MCF 10A (cell line): ENCODE results near the gene SMARCC2. TPM values are rescaled to one million over a fixed set of nuclear protein-coding genes. Genes with fewer than 3 reads are reported as not detected.
A peak's percentile ranks its signal among the peaks of the same experiment; 100 is the strongest.

Experiments
- BruUV-seq: library from RNA; stranded (reverse); fragments of 400-500 nt; replicated peaks from 2 replicates; lab custom pipeline; 2021; lab: Mats Ljungman, UMichigan
- CTCF ChIA-PET: fragments of 300-600 bp; sonication (Branson Sonifier 250); formaldehyde crosslinking; extraction: SDS; loops from one replicate; lab custom pipeline; 2021; ENCODE audit warnings: antibody characterized with exemption, inconsistent platforms; lab: Yijun Ruan, JAX
- POLR2A ChIA-PET: fragments of 300-600, 350-650 bp; sonication (Branson Sonifier 250); formaldehyde crosslinking; extraction: SDS; loops from one replicate; lab custom pipeline; 2020; ENCODE audit warnings: antibody characterized with exemption, inconsistent platforms; lab: Yijun Ruan, JAX
- DNase-seq: peaks from one replicate; pipeline ENCODE4 v3.0.0-alpha.2; 2018; ENCODE audit not compliant: unreplicated experiment
- H3K27ac Mint-ChIP-seq: one replicate; pipeline ENCODE4 v1.8.0; 2022; ENCODE audit warnings: mild to moderate bottlenecking, low read depth, mixed read lengths; ENCODE audit not compliant: unreplicated experiment
- H3K27me3 Mint-ChIP-seq: one replicate; pipeline ENCODE4 v1.8.0; 2022; ENCODE audit warnings: mixed read lengths; ENCODE audit not compliant: insufficient read depth, unreplicated experiment
- H3K36me3 Mint-ChIP-seq: one replicate; pipeline ENCODE4 v1.8.0; 2022; ENCODE audit warnings: mild to moderate bottlenecking, moderate library complexity, mixed read lengths; ENCODE audit not compliant: insufficient read depth, unreplicated experiment
- H3K4me1 Mint-ChIP-seq: one replicate; pipeline ENCODE4 v1.8.0; 2022; ENCODE audit warnings: mixed read lengths; ENCODE audit not compliant: insufficient read depth, unreplicated experiment
- H3K4me3 Mint-ChIP-seq: one replicate; pipeline ENCODE4 v1.8.0; 2022; ENCODE audit warnings: mild to moderate bottlenecking, moderate library complexity, mixed read lengths; ENCODE audit not compliant: unreplicated experiment
- H3K9me3 Mint-ChIP-seq: one replicate; pipeline ENCODE4 v1.8.0; 2022; ENCODE audit warnings: mixed read lengths; ENCODE audit not compliant: unreplicated experiment
- CTCF ChIP-seq: fragments of 200-600 bp; IDR thresholded peaks from one replicate; pipeline ENCODE4 v1.8.0; 2022; ENCODE audit warnings: antibody characterized with exemption, mild to moderate bottlenecking; ENCODE audit not compliant: unreplicated experiment
- intact Hi-C: fragments of 100-400 bp; cut with micrococcal nuclease; formaldehyde crosslinking; loops from 2 replicates; pipeline ENCODE4 v1.14.1; 2022
- total RNA-seq: library from RNA; stranded (reverse); gene quantifications from 2 replicates; pipeline ENCODE4 v1.2.3, GENCODE V29; 2022

Gene SMARCC2
- total RNA-seq, 1 experiment from 2014 or later = 52.1 TPM

GRCh38 chr12:56193025-56193578 lies 3.8 kb upstream of the SMARCC2 start:
- peak; percentile 67 for TF ChIP-seq CTCF
- Mint-ChIP-seq H3K36me3 (peaks cover 12% of the 10 kb centered on the region), H3K27ac (peak overlapping the region; percentile 18), H3K4me1 (peaks cover 32% of the 10 kb centered on the region), H3K4me3 (no peak overlapping the region), H3K27me3 (no peaks in the 10 kb centered on the region), H3K9me3 (no peaks in the 10 kb centered on the region)
- no TSS peak for BruUV-seq
- POLR2A ChIA-PET = interaction anchor here (0.6 to 7.9 kb wide), 4 partner anchors 29 to 297 kb away, joined by 3 to 140 read pairs (median 56); partner anchors contain the start of genes RNF41, RPL41 and ZC3H10
- CTCF ChIA-PET = interaction anchor here (0.6 to 6.6 kb wide), 14 partner anchors 11 to 401 kb away, joined by 3 to 83 read pairs (median 4); partner anchors contain the start of gene RNF41
- peak; percentile 87 for DNase-seq
- intact Hi-C loops = loop anchor here (1.0 to 10.0 kb wide), 3 partner anchors 31 to 458 kb away; partner anchors contain the start of gene NABP2

GRCh38 chr12:56192582-56192981 lies 3.3 kb upstream of the SMARCC2 start:
- intact Hi-C loops = loop anchor here (10.0 kb wide), 1 partner anchor 458 kb away; no protein-coding TSS in a partner anchor
- CTCF ChIA-PET = interaction anchor here (0.6 to 6.6 kb wide), 18 partner anchors 10 to 258 kb away, joined by 3 to 83 read pairs (median 3); partner anchors contain the start of gene RNF41
- POLR2A ChIA-PET = interaction anchor here (0.6 to 7.9 kb wide), 5 partner anchors 29 to 298 kb away, joined by 3 to 140 read pairs (median 5); partner anchors contain the start of genes ESYT1, RNF41, RPL41 and ZC3H10
- H3K27ac Mint-ChIP-seq = no peak overlapping the region
- DNase-seq = no peak
- H3K36me3 Mint-ChIP-seq = peaks cover 12% of the 10 kb centered on the region
- H3K4me3 Mint-ChIP-seq = no peak overlapping the region
- TF ChIP-seq CTCF = no peak
- H3K4me1 Mint-ChIP-seq = peaks cover 34% of the 10 kb centered on the region
- H3K9me3 Mint-ChIP-seq = no peaks in the 10 kb centered on the region
- no TSS peak for BruUV-seq
- H3K27me3 Mint-ChIP-seq = no peaks in the 10 kb centered on the region

GRCh38 chr12:56190695-56191155 lies 1.4 kb upstream of the SMARCC2 start:
- Mint-ChIP-seq H3K4me3 (peak overlapping the region; percentile 85), H3K27ac (peak overlapping the region; percentile 93), H3K9me3 (no peaks in the 10 kb centered on the region), H3K27me3 (no peaks in the 10 kb centered on the region), H3K4me1 (peaks cover 38% of the 10 kb centered on the region), H3K36me3 (peaks cover 24% of the 10 kb centered on the region)
- no peak for TF ChIP-seq CTCF
- BruUV-seq = no TSS peak
- peak; percentile 31 for DNase-seq
- intact Hi-C loops = loop anchor here (1.0 to 10.0 kb wide), 3 partner anchors 66 to 456 kb away; partner anchors contain the start of gene ZC3H10
- ChIA-PET POLR2A (interaction anchor here (1.6 to 7.9 kb wide), 8 partner anchors 30 to 194 kb away, joined by 4 to 140 read pairs (median 12); partner anchors contain the start of genes ESYT1, MYL6, RNF41 and RPL41), CTCF (interaction anchor here (0.6 to 6.6 kb wide), 13 partner anchors 10 to 452 kb away, joined by 3 to 83 read pairs (median 7); partner anchors contain the start of genes RNF41 and ZC3H10)
